ENCODE data around the gene NFIC.

GRCh38 chr19:3494559-3494958 is 128.2 kb downstream of the NFIC start:
- TF ChIP-seq, protein P1, sequence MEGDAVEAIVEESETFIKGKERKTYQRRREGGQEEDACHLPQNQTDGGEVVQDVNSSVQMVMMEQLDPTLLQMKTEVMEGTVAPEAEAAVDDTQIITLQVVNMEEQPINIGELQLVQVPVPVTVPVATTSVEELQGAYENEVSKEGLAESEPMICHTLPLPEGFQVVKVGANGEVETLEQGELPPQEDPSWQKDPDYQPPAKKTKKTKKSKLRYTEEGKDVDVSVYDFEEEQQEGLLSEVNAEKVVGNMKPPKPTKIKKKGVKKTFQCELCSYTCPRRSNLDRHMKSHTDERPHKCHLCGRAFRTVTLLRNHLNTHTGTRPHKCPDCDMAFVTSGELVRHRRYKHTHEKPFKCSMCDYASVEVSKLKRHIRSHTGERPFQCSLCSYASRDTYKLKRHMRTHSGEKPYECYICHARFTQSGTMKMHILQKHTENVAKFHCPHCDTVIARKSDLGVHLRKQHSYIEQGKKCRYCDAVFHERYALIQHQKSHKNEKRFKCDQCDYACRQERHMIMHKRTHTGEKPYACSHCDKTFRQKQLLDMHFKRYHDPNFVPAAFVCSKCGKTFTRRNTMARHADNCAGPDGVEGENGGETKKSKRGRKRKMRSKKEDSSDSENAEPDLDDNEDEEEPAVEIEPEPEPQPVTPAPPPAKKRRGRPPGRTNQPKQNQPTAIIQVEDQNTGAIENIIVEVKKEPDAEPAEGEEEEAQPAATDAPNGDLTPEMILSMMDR (IDR thresholded peaks at IDR 0.05; ENCODE audit: low read depth, low read length): no peak
- no peak for TF ChIP-seq POLR2A (IDR thresholded peaks at IDR 0.05; ENCODE audit: extremely low read depth, insufficient read length)
- TF ChIP-seq, protein P2, sequence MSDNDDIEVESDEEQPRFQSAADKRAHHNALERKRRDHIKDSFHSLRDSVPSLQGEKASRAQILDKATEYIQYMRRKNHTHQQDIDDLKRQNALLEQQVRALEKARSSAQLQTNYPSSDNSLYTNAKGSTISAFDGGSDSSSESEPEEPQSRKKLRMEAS (IDR thresholded peaks at IDR 0.05; ENCODE audit: low read depth, low read length): no peak
- no peak for TF ChIP-seq MYC (IDR thresholded peaks at IDR 0.05; ENCODE audit: low read depth, low read length)
